WTC11 (cell line): ENCODE results near the gene ZGLP1.

ENCODE experiments used
- CTCF ChIP-seq: fragments of 200-600 bp; IDR thresholded peaks from 2 replicates; pipeline ENCODE4 v1.8.0; 2022; ENCODE audit warnings: antibody characterized with exemption
- NR2C2 ChIP-seq: sonication (generic); formaldehyde crosslinking; IDR thresholded peaks from 2 replicates; pipeline ENCODE4 v1.8.0; 2022; ENCODE audit warnings: mild to moderate bottlenecking, missing genetic modification reagents
- TF ChIP-seq, protein P1 (sequence below): sonication (generic); formaldehyde crosslinking; IDR thresholded peaks from 2 replicates; pipeline ENCODE4 v1.8.0; 2022; ENCODE audit warnings: mild to moderate bottlenecking, missing genetic modification reagents

DNA sequence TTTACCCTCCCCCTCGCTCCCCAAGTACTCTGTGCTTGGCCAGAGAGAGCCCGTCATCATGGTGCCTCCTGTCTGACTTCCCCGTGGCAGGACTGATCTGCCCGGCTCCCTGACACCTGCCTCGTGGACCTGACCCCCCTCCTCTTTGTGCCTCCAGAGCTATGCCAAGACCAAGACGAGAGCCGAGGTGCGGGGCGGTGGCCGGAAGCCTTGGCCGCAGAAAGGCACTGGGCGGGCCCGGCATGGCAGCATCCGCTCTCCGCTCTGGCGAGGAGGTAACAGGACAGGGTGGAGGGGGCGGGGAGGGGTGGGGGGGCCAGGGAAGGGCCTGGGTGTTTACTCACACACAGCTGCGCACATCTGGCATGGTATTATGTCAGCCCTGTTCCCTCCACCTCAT, 53.1 kb downstream of the ZGLP1 start:
- no peak for TF ChIP-seq CTCF
- TF ChIP-seq NR2C2 (CRISPR knock-in tag), result no peak
- TF ChIP-seq, protein P1, sequence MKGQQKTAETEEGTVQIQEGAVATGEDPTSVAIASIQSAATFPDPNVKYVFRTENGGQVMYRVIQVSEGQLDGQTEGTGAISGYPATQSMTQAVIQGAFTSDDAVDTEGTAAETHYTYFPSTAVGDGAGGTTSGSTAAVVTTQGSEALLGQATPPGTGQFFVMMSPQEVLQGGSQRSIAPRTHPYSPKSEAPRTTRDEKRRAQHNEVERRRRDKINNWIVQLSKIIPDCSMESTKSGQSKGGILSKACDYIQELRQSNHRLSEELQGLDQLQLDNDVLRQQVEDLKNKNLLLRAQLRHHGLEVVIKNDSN (CRISPR knock-in tag), result no peak
